ENCODE measurements around the gene SPTBN4.

SPTBN4 gene

DNA sequence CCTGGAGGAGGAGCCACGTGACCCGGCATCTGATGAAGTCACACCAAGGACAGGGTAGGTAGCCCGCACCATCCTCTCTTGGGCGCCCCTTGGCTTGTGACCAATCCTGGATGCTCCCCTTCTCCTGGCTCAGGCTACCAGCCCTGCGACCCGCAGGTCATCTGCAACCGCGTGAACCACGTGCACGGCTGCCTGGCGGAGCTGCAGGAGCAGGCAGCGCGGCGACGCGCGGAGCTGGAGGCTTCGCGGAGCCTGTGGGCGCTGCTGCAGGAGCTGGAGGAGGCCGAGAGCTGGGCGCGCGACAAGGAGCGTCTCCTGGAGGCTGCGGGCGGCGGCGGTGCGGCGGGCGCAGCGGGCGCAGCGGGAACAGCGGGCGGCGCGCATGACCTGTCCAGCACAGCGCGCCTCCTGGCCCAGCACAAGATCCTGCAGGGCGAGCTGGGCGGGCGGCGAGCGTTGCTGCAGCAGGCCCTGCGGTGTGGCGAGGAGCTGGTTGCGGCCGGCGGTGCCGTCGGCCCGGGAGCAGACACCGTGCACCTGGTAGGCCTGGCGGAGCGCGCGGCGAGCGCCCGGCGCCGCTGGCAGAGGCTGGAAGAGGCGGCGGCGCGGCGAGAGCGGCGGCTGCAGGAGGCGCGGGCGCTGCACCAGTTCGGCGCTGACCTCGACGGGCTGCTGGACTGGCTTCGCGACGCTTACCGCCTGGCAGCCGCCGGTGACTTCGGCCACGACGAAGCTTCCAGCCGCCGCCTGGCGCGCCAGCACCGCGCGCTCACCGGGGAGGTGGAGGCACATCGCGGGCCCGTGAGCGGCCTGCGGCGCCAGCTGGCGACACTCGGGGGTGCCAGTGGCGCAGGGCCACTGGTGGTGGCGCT, 45.9 kb downstream of the SPTBN4 start:
- Histone ChIP-seq H3F3A (ENCODE audit: low read depth) (no peaks in the 10 kb centered on the region), H2AFZ (ENCODE audit: low read length) (no peak overlapping the region), H3K4me2 (ENCODE audit: low read depth, low read length, poor library complexity, severe bottlenecking) (no peak overlapping the region), H3K36me3 (ENCODE audit: insufficient read depth, low read length) (no peaks in the 10 kb centered on the region), H3K27me3 (ENCODE audit: insufficient read depth, low read length, poor library complexity, severe bottlenecking) (no peaks in the 10 kb centered on the region), H4K20me1 (ENCODE audit: insufficient read depth, low read length, poor library complexity, severe bottlenecking) (no peaks in the 10 kb centered on the region), H3K79me2 (ENCODE audit: insufficient read depth, low read length) (no peaks in the 10 kb centered on the region), H3K9me3 (ENCODE audit: insufficient read depth, low read depth, low read length) (no peaks in the 10 kb centered on the region), H3K9me2 (replicated peaks; ENCODE audit: low read depth, low read length) (no peaks in the 10 kb centered on the region), H3K4me1 (ENCODE audit: insufficient read depth, low read length, poor library complexity, severe bottlenecking) (no peaks in the 10 kb centered on the region), H3K9ac (ENCODE audit: low read depth, low read length, poor library complexity, severe bottlenecking) (no peak overlapping the region), H3K4me3 (ENCODE audit: low read length, poor library complexity, severe bottlenecking) (no peak overlapping the region)
- TF ChIP-seq, protein P1, sequence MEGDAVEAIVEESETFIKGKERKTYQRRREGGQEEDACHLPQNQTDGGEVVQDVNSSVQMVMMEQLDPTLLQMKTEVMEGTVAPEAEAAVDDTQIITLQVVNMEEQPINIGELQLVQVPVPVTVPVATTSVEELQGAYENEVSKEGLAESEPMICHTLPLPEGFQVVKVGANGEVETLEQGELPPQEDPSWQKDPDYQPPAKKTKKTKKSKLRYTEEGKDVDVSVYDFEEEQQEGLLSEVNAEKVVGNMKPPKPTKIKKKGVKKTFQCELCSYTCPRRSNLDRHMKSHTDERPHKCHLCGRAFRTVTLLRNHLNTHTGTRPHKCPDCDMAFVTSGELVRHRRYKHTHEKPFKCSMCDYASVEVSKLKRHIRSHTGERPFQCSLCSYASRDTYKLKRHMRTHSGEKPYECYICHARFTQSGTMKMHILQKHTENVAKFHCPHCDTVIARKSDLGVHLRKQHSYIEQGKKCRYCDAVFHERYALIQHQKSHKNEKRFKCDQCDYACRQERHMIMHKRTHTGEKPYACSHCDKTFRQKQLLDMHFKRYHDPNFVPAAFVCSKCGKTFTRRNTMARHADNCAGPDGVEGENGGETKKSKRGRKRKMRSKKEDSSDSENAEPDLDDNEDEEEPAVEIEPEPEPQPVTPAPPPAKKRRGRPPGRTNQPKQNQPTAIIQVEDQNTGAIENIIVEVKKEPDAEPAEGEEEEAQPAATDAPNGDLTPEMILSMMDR (conservative IDR thresholded peaks at IDR 0.05; ENCODE audit: low read length), result no peak

DNA sequence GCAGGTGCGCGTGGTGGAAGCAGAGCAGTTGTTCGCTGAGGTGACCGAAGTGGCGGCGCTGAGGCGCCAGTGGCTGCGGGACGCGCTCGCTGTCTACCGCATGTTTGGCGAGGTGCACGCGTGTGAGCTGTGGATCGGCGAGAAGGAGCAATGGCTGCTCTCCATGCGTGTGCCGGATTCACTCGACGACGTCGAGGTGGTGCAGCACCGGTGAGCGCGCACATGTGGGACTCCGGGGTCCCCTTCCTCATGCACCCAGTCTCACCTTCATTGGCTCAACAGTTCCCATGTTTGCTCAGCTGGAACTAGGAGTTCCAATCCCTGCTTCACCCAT, 46.5 kb downstream of the SPTBN4 start:
- H3K79me2 ChIP-seq (ENCODE audit: insufficient read depth, low read length), result no peaks in the 10 kb centered on the region
- H3K4me3 ChIP-seq (ENCODE audit: low read length, poor library complexity, severe bottlenecking), result no peak overlapping the region
- no peaks in the 10 kb centered on the region for H4K20me1 ChIP-seq (ENCODE audit: insufficient read depth, low read length, poor library complexity, severe bottlenecking)
- no peak overlapping the region for H3K4me2 ChIP-seq (ENCODE audit: low read depth, low read length, poor library complexity, severe bottlenecking)
- H3K4me1 ChIP-seq (ENCODE audit: insufficient read depth, low read length, poor library complexity, severe bottlenecking), result no peaks in the 10 kb centered on the region
- H2AFZ ChIP-seq (ENCODE audit: low read length), result no peak overlapping the region
- no peak for TF ChIP-seq EZH2phosphoT487 (IDR thresholded peaks at IDR 0.05; ENCODE audit: borderline replicate concordance)
- TF ChIP-seq, protein P1 (conservative IDR thresholded peaks at IDR 0.05; ENCODE audit: low read length), result no peak
- H3F3A ChIP-seq (ENCODE audit: low read depth), result no peaks in the 10 kb centered on the region
- no peaks in the 10 kb centered on the region for H3K36me3 ChIP-seq (ENCODE audit: insufficient read depth, low read length)
- no peak overlapping the region for H3K9ac ChIP-seq (ENCODE audit: low read depth, low read length, poor library complexity, severe bottlenecking)
- H3K9me3 ChIP-seq (ENCODE audit: insufficient read depth, low read depth, low read length), result no peaks in the 10 kb centered on the region
- no peaks in the 10 kb centered on the region for H3K27me3 ChIP-seq (ENCODE audit: insufficient read depth, low read length, poor library complexity, severe bottlenecking)
- no peaks in the 10 kb centered on the region for H3K9me2 ChIP-seq (replicated peaks; ENCODE audit: low read depth, low read length)

DNA sequence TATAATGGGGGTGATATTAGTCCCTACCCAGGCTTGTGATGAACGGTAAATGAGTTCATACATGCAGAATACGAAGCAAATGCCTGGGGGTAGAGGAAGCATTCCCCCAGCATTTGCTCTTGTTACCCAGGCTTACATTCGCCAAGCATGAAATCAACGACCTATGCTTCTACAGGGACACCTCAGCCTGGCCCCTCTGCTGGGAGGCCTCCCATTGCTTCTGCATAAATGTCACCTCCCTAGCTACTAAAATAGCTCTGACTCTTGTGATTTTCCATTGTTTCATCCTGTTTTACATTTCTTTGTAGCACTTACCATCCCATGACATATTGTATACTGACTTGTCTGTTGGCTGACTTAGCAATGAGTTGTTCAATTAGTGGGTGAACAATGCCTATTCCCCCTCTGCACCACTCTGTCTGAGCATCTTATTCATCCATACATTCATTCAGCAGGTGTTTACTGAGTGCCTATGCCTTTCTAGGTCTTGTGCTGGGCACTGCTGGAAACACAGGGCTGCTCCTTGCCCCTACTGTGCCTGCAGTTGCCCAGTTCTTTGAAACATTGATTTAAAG, 47.0 kb downstream of the SPTBN4 start:
- Histone ChIP-seq H3K4me2 (ENCODE audit: low read depth, low read length, poor library complexity, severe bottlenecking) (no peak overlapping the region), H4K20me1 (ENCODE audit: insufficient read depth, low read length, poor library complexity, severe bottlenecking) (no peaks in the 10 kb centered on the region), H3K79me2 (ENCODE audit: insufficient read depth, low read length) (no peaks in the 10 kb centered on the region), H3K4me3 (ENCODE audit: low read length, poor library complexity, severe bottlenecking) (no peak overlapping the region), H3K9me2 (replicated peaks; ENCODE audit: low read depth, low read length) (no peaks in the 10 kb centered on the region), H3K4me1 (ENCODE audit: insufficient read depth, low read length, poor library complexity, severe bottlenecking) (no peaks in the 10 kb centered on the region), H3F3A (ENCODE audit: low read depth) (no peaks in the 10 kb centered on the region), H3K9me3 (ENCODE audit: insufficient read depth, low read depth, low read length) (no peaks in the 10 kb centered on the region), H2AFZ (ENCODE audit: low read length) (no peak overlapping the region), H3K9ac (ENCODE audit: low read depth, low read length, poor library complexity, severe bottlenecking) (no peak overlapping the region), H3K36me3 (ENCODE audit: insufficient read depth, low read length) (no peaks in the 10 kb centered on the region), H3K27me3 (ENCODE audit: insufficient read depth, low read length, poor library complexity, severe bottlenecking) (no peaks in the 10 kb centered on the region)
- no peak for TF ChIP-seq EZH2phosphoT487 (IDR thresholded peaks at IDR 0.05; ENCODE audit: borderline replicate concordance)
- TF ChIP-seq, protein P1 (conservative IDR thresholded peaks at IDR 0.05; ENCODE audit: low read length), result no peak

All from Loucy (cell line).